Type B pancreatic cell (in vitro differentiated cells): ENCODE data around the gene PDIK1L. TPM values are rescaled to one million over a fixed set of nuclear protein-coding genes. Genes with fewer than 3 reads are reported as not detected.

Experiments
- DNase-seq: peaks from one replicate; pipeline ENCODE4 v3.0.0; 2021; ENCODE audit warnings: mixed read lengths; ENCODE audit not compliant: unreplicated experiment; ENCODE audit errors: extremely low spot score
- H3K27ac Mint-ChIP-seq: 2 replicates; pipeline ENCODE4 v1.8.0; 2021; ENCODE audit warnings: mild to moderate bottlenecking, mixed read lengths
- H3K27me3 Mint-ChIP-seq: 2 replicates; pipeline ENCODE4 v1.8.0; 2021; ENCODE audit warnings: mixed read lengths
- H3K36me3 Mint-ChIP-seq: 2 replicates; pipeline ENCODE4 v1.8.0; 2021; ENCODE audit warnings: mixed read lengths
- H3K4me1 Mint-ChIP-seq: one replicate; pipeline ENCODE4 v1.8.0; 2021; ENCODE audit warnings: mixed read lengths; ENCODE audit not compliant: unreplicated experiment
- H3K4me3 Mint-ChIP-seq: 2 replicates; pipeline ENCODE4 v1.8.0; 2021; ENCODE audit warnings: mild to moderate bottlenecking, mixed read lengths
- H3K9me3 Mint-ChIP-seq: 2 replicates; pipeline ENCODE4 v1.8.0; 2021; ENCODE audit warnings: mixed read lengths
- long read RNA-seq: library from polyadenylated mRNA; unstranded; transcript quantifications from one replicate; pipeline ENCODE4 v2.0.0, GENCODE V29; 2020
- total RNA-seq: library from RNA; stranded (reverse); gene quantifications from 2 replicates; pipeline ENCODE4 v1.2.1, GENCODE V29; 2021; ENCODE audit warnings: low replicate concordance
- TF ChIP-seq, protein P1 (sequence below): fragments of 200-600 bp; sonication (generic); conservative IDR thresholded peaks from 2 replicates; pipeline ENCODE4 v1.5.0; 2021; ENCODE audit warnings: antibody characterized with exemption, mild to moderate bottlenecking

The PDIK1L gene
- 14.7 and 18.4 TPM in 2 replicates for total RNA-seq
- long read RNA-seq, transcript PDIK1L-201 (3 exons, 2,566 nt): major isoform, 6 of 10 reads
- long read RNA-seq, partial matches to known transcripts: 0 of 10 reads
- long read RNA-seq, other reads (novel, unspliced or antisense): 4 of 10 reads

DNA sequence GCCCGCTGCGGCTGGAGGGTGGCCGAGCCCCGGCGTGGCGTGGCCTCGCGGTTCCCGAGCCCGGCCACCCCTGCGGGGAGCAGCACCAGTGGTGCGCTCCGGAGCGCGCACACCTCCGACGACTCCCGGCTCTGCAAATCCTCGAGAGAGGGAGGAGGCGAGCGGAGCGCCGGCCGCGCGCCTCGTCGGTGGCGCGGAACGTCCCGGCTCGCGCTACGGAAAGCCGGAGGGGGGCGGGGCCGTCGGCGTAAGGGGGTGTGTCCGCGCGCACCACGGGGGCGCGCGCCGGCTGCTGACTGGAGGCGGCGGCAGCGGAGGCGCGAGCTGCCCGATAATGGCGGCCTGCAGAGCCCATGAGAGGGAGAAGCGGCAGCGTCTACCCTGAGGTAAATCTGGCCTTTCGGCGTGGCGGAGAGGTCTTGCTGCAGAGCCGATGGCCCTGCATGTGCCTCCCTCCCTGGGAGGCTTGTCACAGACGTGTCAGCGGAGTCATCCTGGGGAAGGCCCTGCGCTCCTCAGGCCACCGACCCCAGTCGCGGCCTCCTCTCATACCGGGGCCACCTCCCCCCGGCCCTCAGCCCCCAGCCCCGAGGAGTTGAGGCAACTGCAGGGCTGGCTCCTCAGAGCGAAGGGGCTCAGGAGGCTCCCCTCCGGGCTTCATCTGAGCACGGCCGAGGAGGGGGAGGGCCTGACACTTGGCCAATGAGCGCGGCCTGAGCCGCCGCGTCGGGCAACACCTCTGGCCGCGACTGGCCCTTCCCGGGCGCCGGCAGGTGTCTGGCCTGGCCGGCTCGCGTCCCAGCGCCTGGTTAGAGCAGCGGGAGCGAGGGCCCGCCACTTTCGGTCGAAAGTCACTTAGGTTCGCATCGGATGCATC is at the start of gene PDIK1L:
TSS of gene PDIK1L (plus strand) at position 295 of the 877 bp plus-strand sequence. CDS start 2,485 bp downstream, outside the sequence.
- H3K36me3 Mint-ChIP-seq: no peaks in the 10 kb centered on the region
- DNase-seq: peak; percentile 97
- TF ChIP-seq, protein P1, sequence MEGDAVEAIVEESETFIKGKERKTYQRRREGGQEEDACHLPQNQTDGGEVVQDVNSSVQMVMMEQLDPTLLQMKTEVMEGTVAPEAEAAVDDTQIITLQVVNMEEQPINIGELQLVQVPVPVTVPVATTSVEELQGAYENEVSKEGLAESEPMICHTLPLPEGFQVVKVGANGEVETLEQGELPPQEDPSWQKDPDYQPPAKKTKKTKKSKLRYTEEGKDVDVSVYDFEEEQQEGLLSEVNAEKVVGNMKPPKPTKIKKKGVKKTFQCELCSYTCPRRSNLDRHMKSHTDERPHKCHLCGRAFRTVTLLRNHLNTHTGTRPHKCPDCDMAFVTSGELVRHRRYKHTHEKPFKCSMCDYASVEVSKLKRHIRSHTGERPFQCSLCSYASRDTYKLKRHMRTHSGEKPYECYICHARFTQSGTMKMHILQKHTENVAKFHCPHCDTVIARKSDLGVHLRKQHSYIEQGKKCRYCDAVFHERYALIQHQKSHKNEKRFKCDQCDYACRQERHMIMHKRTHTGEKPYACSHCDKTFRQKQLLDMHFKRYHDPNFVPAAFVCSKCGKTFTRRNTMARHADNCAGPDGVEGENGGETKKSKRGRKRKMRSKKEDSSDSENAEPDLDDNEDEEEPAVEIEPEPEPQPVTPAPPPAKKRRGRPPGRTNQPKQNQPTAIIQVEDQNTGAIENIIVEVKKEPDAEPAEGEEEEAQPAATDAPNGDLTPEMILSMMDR: no peak
- peak within 1 kb of the TSS; percentile 99 for H3K4me3 Mint-ChIP-seq
- peak within 1 kb of the TSS; percentile 98 for H3K27ac Mint-ChIP-seq
- H3K9me3 Mint-ChIP-seq: no peaks in the 10 kb centered on the region
- no peaks in the 10 kb centered on the region for H3K27me3 Mint-ChIP-seq
- peaks cover 20% of the 10 kb centered on the region for H3K4me1 Mint-ChIP-seq

DNA sequence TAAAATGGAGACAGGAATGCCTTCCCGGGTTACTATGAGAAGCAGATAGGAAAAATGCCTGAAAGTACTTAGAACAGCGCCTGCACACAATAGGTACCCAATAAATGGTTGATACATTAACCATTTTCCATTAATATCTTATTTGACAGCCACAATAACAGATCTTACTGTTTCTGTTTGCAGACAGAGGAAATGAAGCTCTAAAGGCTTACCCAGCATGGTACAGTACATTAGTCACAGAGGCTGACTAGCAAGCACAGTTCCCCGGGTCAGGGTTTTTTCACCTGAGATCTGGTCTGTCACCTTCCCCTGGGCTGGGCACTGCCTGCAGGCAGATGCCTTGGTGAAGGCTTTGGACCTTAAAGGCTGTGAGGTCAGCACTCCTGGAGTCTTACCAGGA is 47.1 kb upstream of the PDIK1L start:
- no peak overlapping the region for H3K4me3 Mint-ChIP-seq
- H3K9me3 Mint-ChIP-seq: no peaks in the 10 kb centered on the region
- H3K27ac Mint-ChIP-seq: peak overlapping the region; percentile 56
- H3K4me1 Mint-ChIP-seq: peaks cover 31% of the 10 kb centered on the region
- TF ChIP-seq, protein P1: no peak
- H3K36me3 Mint-ChIP-seq: no peaks in the 10 kb centered on the region
- peaks cover 6% of the 10 kb centered on the region for H3K27me3 Mint-ChIP-seq
- no peak for DNase-seq

DNA sequence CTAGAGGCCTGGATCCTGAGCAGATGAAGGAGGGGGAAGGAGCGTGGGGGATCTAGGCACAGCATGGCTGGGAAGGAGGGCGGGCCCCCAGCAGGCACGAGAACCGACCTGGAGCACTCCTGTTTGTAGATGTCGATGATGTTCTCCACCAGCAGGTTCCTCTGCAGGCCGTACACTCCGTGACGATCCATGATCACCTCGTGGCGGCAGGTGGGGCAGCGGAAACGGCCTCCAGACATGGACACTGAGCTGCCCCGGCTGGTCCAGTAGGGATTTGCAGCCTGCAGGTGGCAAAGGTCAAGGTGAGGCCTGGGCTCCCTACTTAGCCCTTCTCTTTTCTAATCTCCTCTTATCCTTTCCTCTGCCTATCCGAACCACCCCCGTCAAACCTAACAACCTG is 45.5 kb upstream of the PDIK1L start:
- peaks cover 3% of the 10 kb centered on the region for H3K27me3 Mint-ChIP-seq
- no peaks in the 10 kb centered on the region for H3K36me3 Mint-ChIP-seq
- peak overlapping the region; percentile 41 for H3K4me3 Mint-ChIP-seq

DNA sequence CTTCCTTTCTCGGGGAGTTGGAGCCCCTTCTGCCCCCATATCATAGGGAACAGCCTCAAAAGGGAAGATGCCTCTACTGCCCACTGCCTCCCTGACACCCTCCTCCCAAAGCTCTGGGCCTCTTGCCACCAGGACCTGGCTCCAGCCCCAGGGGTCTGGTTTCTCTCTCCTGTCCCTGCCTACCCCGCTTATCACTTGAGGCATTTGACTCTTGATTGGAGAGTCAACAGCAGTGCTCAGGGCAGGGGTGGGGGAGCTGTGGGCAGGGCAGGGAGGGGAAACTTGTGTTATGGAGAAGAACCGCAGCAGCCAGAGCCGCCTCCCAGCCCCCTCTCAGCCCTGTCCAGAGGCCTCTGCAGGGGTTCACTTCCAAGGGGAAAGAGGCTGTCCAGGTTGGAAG is 44.8 kb upstream of the PDIK1L start:
- Mint-ChIP-seq H3K4me3 (peak overlapping the region; percentile 28), H3K27me3 (peaks cover 3% of the 10 kb centered on the region), H3K4me1 (peaks cover 31% of the 10 kb centered on the region), H3K9me3 (no peaks in the 10 kb centered on the region), H3K36me3 (no peaks in the 10 kb centered on the region), H3K27ac (no peak overlapping the region)
- no peak for DNase-seq
- TF ChIP-seq, protein P1: no peak

More for the DNA sequence above, 45.5 kb upstream of the PDIK1L start:
- peaks cover 31% of the 10 kb centered on the region for H3K4me1 Mint-ChIP-seq
- no peak for DNase-seq
- TF ChIP-seq, protein P1: no peak
- peak overlapping the region; percentile 65 for H3K27ac Mint-ChIP-seq
- no peaks in the 10 kb centered on the region for H3K9me3 Mint-ChIP-seq

DNA sequence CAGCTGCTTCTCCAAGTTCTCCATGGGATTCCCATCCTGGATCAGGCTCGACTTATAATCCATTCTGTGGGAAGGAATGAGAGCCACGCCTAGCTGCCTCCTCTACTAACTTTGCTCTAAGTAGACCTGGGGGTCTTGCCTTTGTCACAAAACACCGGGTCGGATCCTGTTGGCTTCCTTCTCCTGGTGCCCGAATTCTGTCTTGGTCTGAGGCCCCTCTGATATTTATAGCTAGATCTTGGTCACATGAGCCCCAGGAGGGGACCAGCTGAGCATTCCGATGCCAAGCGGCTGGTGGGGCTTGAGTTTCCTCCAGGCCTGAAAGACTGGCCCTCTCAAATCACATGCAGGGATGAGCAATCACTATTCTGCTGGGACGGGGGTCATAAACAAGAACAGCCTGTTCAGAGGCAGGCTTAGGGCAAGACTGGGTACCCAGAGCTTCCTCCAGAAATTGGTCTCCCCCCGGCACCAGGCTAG is 44.2 kb upstream of the PDIK1L start, which contains the start of gene TRIM63:
TSS of gene TRIM63 (minus strand) at position 199 of the 480 bp plus-strand sequence. CDS start at position 63, 136 bp downstream.
- TF ChIP-seq, protein P1: no peak
- DNase-seq: no peak
- peak within 1 kb of the TSS; percentile 83 for H3K27ac Mint-ChIP-seq
- H3K36me3 Mint-ChIP-seq: no peaks in the 10 kb centered on the region
- H3K9me3 Mint-ChIP-seq: no peaks in the 10 kb centered on the region
- H3K27me3 Mint-ChIP-seq: peaks cover 3% of the 10 kb centered on the region
- H3K4me3 Mint-ChIP-seq: peak within 1 kb of the TSS; percentile 69
- H3K4me1 Mint-ChIP-seq: peaks cover 35% of the 10 kb centered on the region
